IMR-90 (cell line): Measurements from ENCODE around the gene CACNG7. TPM values are rescaled to one million over a fixed set of nuclear protein-coding genes. Genes with fewer than 3 reads are reported as not detected.
A peak's percentile ranks its signal among the peaks of the same experiment; 100 is the strongest.

Source experiments
- ATAC-seq: fragments of 200-7000 bp; cut with Tn5 transposase; 2 replicates; pipeline ENCODE4 v1.9.1; 2020; ENCODE audit warnings: low read depth, mild to moderate bottlenecking, moderate library complexity
- BruUV-seq: library from RNA; stranded (reverse); fragments of 400-500 nt; replicated peaks from 2 replicates; lab custom pipeline; 2021; lab: Mats Ljungman, UMichigan
- CTCF ChIA-PET: fragments of 300-600 bp; formaldehyde crosslinking; extraction: SDS; loops from one replicate; lab custom pipeline; 2021; ENCODE audit warnings: antibody characterized with exemption; lab: Yijun Ruan, JAX
- POLR2A ChIA-PET: fragments of 300-600 bp; sonication (Branson Sonifier 250); formaldehyde crosslinking; loops from one replicate; lab custom pipeline; 2022; ENCODE audit warnings: antibody characterized with exemption; ENCODE audit not compliant: unreplicated experiment; lab: Charles Lee
- DNase-seq: peaks from one replicate; pipeline ENCODE4 v3.0.0; 2013
- H2AFZ ChIP-seq: replicated peaks from 2 replicates; pipeline ENCODE3; 2013; ENCODE audit warnings: low read length, mild to moderate bottlenecking; ENCODE audit not compliant: poor library complexity
- H2AK5ac ChIP-seq: 2 replicates; pipeline ENCODE4 v1.6.1; 2013; ENCODE audit warnings: low read depth, low read length, inconsistent platforms
- H2AK9ac ChIP-seq: replicated peaks from 2 replicates; pipeline ENCODE3; 2013; ENCODE audit warnings: mild to moderate bottlenecking, low read depth, low read length, moderate library complexity; ENCODE audit not compliant: poor library complexity
- H2BK120ac ChIP-seq: 2 replicates; pipeline ENCODE4 v1.6.1; 2013; ENCODE audit warnings: low read depth, low read length, inconsistent platforms
- H2BK15ac ChIP-seq: 3 replicates; pipeline ENCODE4 v1.6.1; 2013; ENCODE audit warnings: low read depth, low read length, inconsistent platforms
- H2BK20ac ChIP-seq: 2 replicates; pipeline ENCODE4 v1.6.1; 2013; ENCODE audit warnings: low read depth, mild to moderate bottlenecking, inconsistent platforms, low read length, moderate library complexity
- H2BK5ac ChIP-seq: 2 replicates; pipeline ENCODE4 v1.6.1; 2013; ENCODE audit warnings: mild to moderate bottlenecking, low read depth, low read length, inconsistent platforms; ENCODE audit not compliant: poor library complexity, severe bottlenecking
- H3K14ac ChIP-seq: replicated peaks from 2 replicates; pipeline ENCODE4 v1.6.1; 2013; ENCODE audit warnings: low read depth, low read length, inconsistent platforms
- H3K18ac ChIP-seq: 2 replicates; pipeline ENCODE4 v1.6.1; 2013; ENCODE audit warnings: low read depth, low read length, control low read depth
- H3K23ac ChIP-seq: 2 replicates; pipeline ENCODE4 v1.6.1; 2013; ENCODE audit warnings: low read depth, low read length, inconsistent platforms
- H3K27ac ChIP-seq: 2 replicates; pipeline ENCODE4 v1.5.1; 2013; ENCODE audit warnings: mild to moderate bottlenecking, control low read depth, low read length; ENCODE audit not compliant: insufficient read depth
- H3K27me3 ChIP-seq: 2 replicates; pipeline ENCODE4 v1.6.1; 2013; ENCODE audit warnings: low read length; ENCODE audit not compliant: control insufficient read depth, insufficient read depth
- H3K36me3 ChIP-seq: 2 replicates; pipeline ENCODE4 v1.6.1; 2013; ENCODE audit warnings: low read length, mixed read lengths; ENCODE audit not compliant: control insufficient read depth, insufficient read depth
- H3K4ac ChIP-seq: 2 replicates; pipeline ENCODE4 v1.6.1; 2013; ENCODE audit warnings: low read depth, low read length, inconsistent platforms
- H3K4me1 ChIP-seq: 2 replicates; pipeline ENCODE4 v1.6.1; 2013; ENCODE audit warnings: low read length, mixed read lengths; ENCODE audit not compliant: control insufficient read depth, insufficient read depth
- H3K4me2 ChIP-seq: 2 replicates; pipeline ENCODE4 v1.6.1; 2013; ENCODE audit warnings: low read depth, mild to moderate bottlenecking, control low read depth, low read length, moderate library complexity
- H3K4me3 ChIP-seq: 2 replicates; pipeline ENCODE4 v1.5.1; 2013; ENCODE audit warnings: low read depth, mild to moderate bottlenecking, control low read depth, low read length, moderate library complexity; ENCODE audit not compliant: insufficient read depth
- H3K56ac ChIP-seq: 2 replicates; pipeline ENCODE4 v1.6.1; 2013; ENCODE audit warnings: low read length, inconsistent platforms; ENCODE audit not compliant: insufficient read depth; ENCODE audit errors: extremely low read depth
- H3K79me1 ChIP-seq, 2 experiments: 2 replicates each; pipeline ENCODE4 v1.6.1; 2013; ENCODE audit warnings: low read length in 2 of 2, inconsistent platforms in 1 of 2, low read depth in 1 of 2
- H3K9ac ChIP-seq: 2 replicates; pipeline ENCODE4 v1.6.1; 2013; ENCODE audit warnings: low read depth, low read length, control low read depth
- H3K9me1 ChIP-seq: 2 replicates; pipeline ENCODE4 v1.6.1; 2013; ENCODE audit warnings: low read length, inconsistent platforms; ENCODE audit not compliant: insufficient read depth
- H3K9me3 ChIP-seq: 2 replicates; pipeline ENCODE4 v1.6.1; 2013; ENCODE audit warnings: low read length; ENCODE audit not compliant: control insufficient read depth, insufficient read depth
- H4K20me1 ChIP-seq: 2 replicates; pipeline ENCODE4 v1.6.1; 2013; ENCODE audit warnings: low read length, inconsistent platforms; ENCODE audit not compliant: insufficient read depth
- H4K5ac ChIP-seq: 2 replicates; pipeline ENCODE4 v1.6.1; 2013; ENCODE audit warnings: mild to moderate bottlenecking, low read depth, low read length, control low read depth
- H4K8ac ChIP-seq, 2 experiments: 2 replicates each; pipeline ENCODE4 v1.6.1; 2013; ENCODE audit warnings: low read depth in 2 of 2, low read length in 2 of 2, control low read depth in 1 of 2, inconsistent platforms in 1 of 2
- H4K91ac ChIP-seq: 2 replicates; pipeline ENCODE4 v1.6.1; 2013; ENCODE audit warnings: low read depth, low read length, inconsistent platforms; ENCODE audit not compliant: insufficient read depth
- BHLHE40 ChIP-seq: fragments of 150-350 bp; IDR thresholded peaks from 2 replicates; pipeline ENCODE4 v1.6.1; 2016; ENCODE audit warnings: mild to moderate bottlenecking, low read depth, low read length
- CEBPB ChIP-seq: IDR thresholded peaks from 2 replicates; pipeline ENCODE4 v1.6.1; 2012; ENCODE audit warnings: low read depth, low read length, improper control_type of control experiment
- CHD1 ChIP-seq: IDR thresholded peaks from 2 replicates; pipeline ENCODE4 v1.6.1; 2012; ENCODE audit warnings: low read depth, low read length, improper control_type of control experiment
- FOS ChIP-seq: fragments of 150-350 bp; IDR thresholded peaks from 2 replicates; pipeline ENCODE4 v1.6.1; 2016; ENCODE audit warnings: low read depth, low read length
- MAFK ChIP-seq: IDR thresholded peaks from 2 replicates; pipeline ENCODE4 v1.6.1; 2012; ENCODE audit warnings: low read depth, low read length, improper control_type of control experiment
- MAZ ChIP-seq: IDR thresholded peaks from 2 replicates; pipeline ENCODE4 v1.6.1; 2012; ENCODE audit warnings: low read depth, mild to moderate bottlenecking, low read length, improper control_type of control experiment, moderate library complexity, borderline replicate concordance
- MXI1 ChIP-seq: IDR thresholded peaks from 2 replicates; pipeline ENCODE4 v1.6.1; 2012; ENCODE audit warnings: low read depth, mild to moderate bottlenecking, low read length, moderate library complexity, borderline replicate concordance
- NFE2L2 ChIP-seq: fragments of 150-350 bp; IDR thresholded peaks from 2 replicates; pipeline ENCODE4 v1.6.1; 2016; ENCODE audit warnings: low read depth, mild to moderate bottlenecking, low read length
- POLR2A ChIP-seq: IDR thresholded peaks from 2 replicates; pipeline ENCODE4 v1.6.1; 2012; ENCODE audit warnings: mild to moderate bottlenecking, low read depth, low read length
- RAD21 ChIP-seq: IDR thresholded peaks from 2 replicates; pipeline ENCODE4 v1.6.1; 2012; ENCODE audit warnings: low read length, improper control_type of control experiment
- RCOR1 ChIP-seq: IDR thresholded peaks from 2 replicates; pipeline ENCODE4 v1.6.1; 2012; ENCODE audit warnings: mild to moderate bottlenecking, low read length, improper control_type of control experiment; ENCODE audit not compliant: insufficient replicate concordance
- RFX5 ChIP-seq: IDR thresholded peaks from 2 replicates; pipeline ENCODE4 v1.8.0; 2012; ENCODE audit warnings: low read depth, mild to moderate bottlenecking, low read length, moderate library complexity
- SMC3 ChIP-seq: fragments of 150-350 bp; IDR thresholded peaks from 2 replicates; pipeline ENCODE4 v1.6.1; 2016; ENCODE audit warnings: low read depth, mild to moderate bottlenecking, antibody characterized with exemption, low read length, moderate library complexity
- WGBS, 2 experiments: methylation state at CpG; one replicate each; pipeline versions ENCODE4 v1.1.5 to v1.1.7; 2013; ENCODE audit warnings: missing lambda C conversion rate in 2 of 2; ENCODE audit not compliant: insufficient read length in 1 of 2; ENCODE audit errors: extremely low coverage in 2 of 2; 5-methylcytosine and 5-hydroxymethylcytosine counted together
- dilution Hi-C: fragments of 300-500 bp; cut with HindIII; formaldehyde crosslinking; loops from one replicate; pipeline ENCODE4 v1.14.3; 2018; ENCODE audit warnings: low sequenced_read_pairs; ENCODE audit not compliant: unreplicated experiment
- in situ Hi-C: fragments of 300-500 bp; cut with MboI; formaldehyde crosslinking; loops from 3 replicates; pipeline ENCODE4 v1.14.3; 2019; ENCODE audit warnings: low sequenced_read_pairs, inconsistent platforms, mixed read lengths
- intact Hi-C: fragments of 100-400 bp; cut with micrococcal nuclease; formaldehyde crosslinking; loops from 2 replicates; pipeline ENCODE4 v1.10.0; 2022
- polyA plus RNA-seq, 3 experiments: library from polyadenylated mRNA; depleted of rRNA; stranded (reverse); fragments of >200 nt; gene quantifications; 2 replicates each; pipeline ENCODE4 v1.2.3, GENCODE V29; 2012; ENCODE audit warnings: low replicate concordance in 1 of 3
- total RNA-seq: library from RNA; depleted of rRNA; stranded (reverse); fragments of >200 nt; gene quantifications from 2 replicates; pipeline ENCODE4 v1.2.3, GENCODE V29; 2012
- TF ChIP-seq, protein P1 (sequence below): fragments of 150-350 bp; IDR thresholded peaks from 2 replicates; pipeline ENCODE4 v1.6.1; 2017; ENCODE audit warnings: mild to moderate bottlenecking, antibody characterized with exemption, low read length, low read depth
- TF ChIP-seq, protein P2 (sequence below): fragments of 150-350 bp; IDR thresholded peaks from 2 replicates; pipeline ENCODE4 v1.6.1; 2016; ENCODE audit warnings: low read depth, mild to moderate bottlenecking, low read length, moderate library complexity, borderline replicate concordance
- TF ChIP-seq, protein P3 (sequence below): conservative IDR thresholded peaks from 2 replicates; pipeline ENCODE4 v1.5.1; 2012; ENCODE audit warnings: mild to moderate bottlenecking, low read depth, low read length, improper control_type of control experiment

The CACNG7 gene
- total and polyA plus RNA-seq, 2 of the 4 experiments (the other 2 are of a cell fraction), result 0.36 to 6.7 TPM

DNA sequence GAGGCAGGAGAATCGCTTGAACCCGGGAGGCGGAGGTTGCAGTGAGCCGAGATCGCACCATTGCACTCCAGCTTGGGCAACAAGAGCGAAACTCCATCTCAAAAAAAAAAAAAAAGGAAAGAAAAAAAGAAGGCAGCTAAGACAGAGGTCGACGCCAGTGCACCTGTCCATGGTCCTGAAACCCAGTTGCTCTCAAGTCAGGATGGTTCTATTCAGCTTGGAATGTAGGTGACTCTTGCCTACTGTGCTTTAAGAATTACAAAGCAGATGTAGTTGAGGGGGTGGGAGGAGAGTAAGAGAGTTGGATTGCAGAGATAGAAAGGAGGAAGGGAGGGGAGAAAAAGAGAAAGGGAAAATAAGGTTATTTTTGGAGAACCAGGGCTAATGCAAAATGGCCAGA is 18.7 kb downstream of the CACNG7 start:
- H4K8ac ChIP-seq, result no peak overlapping the region
- no peaks in the 10 kb centered on the region for H3K4me1 ChIP-seq
- H3K4me2 ChIP-seq, result no peak overlapping the region
- no peak overlapping the region for H3K23ac ChIP-seq
- H3K56ac ChIP-seq, result no peak overlapping the region
- peak; percentile 64 for DNase-seq
- no peak overlapping the region for H2AK5ac ChIP-seq
- 0% methylated on average over 2 of the region's 8 CpGs; no CpG with 5 or more reads in 1 of the 2 experiments for WGBS, 2 experiments
- H3K79me1 ChIP-seq, result no peaks in the 10 kb centered on the region
- H3K27me3 ChIP-seq, result no peaks in the 10 kb centered on the region
- no peak overlapping the region for H3K14ac ChIP-seq
- H2AFZ ChIP-seq, result no peak overlapping the region
- intact Hi-C loops, result loop anchor here (2.0 kb wide), 1 partner anchor 25 kb away; no protein-coding TSS in a partner anchor
- no peak overlapping the region for H2BK15ac ChIP-seq
- no peaks in the 10 kb centered on the region for H4K20me1 ChIP-seq
- no peak for TF ChIP-seq CEBPB
- no peak for TF ChIP-seq MXI1
- TF ChIP-seq MAFK, result no peak
- no peak for TF ChIP-seq SMC3
- TF ChIP-seq, protein P1, sequence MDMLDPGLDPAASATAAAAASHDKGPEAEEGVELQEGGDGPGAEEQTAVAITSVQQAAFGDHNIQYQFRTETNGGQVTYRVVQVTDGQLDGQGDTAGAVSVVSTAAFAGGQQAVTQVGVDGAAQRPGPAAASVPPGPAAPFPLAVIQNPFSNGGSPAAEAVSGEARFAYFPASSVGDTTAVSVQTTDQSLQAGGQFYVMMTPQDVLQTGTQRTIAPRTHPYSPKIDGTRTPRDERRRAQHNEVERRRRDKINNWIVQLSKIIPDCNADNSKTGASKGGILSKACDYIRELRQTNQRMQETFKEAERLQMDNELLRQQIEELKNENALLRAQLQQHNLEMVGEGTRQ, result no peak
- no peak for TF ChIP-seq RAD21
- no peak for TF ChIP-seq NFE2L2
- TF ChIP-seq RFX5, result no peak
- TF ChIP-seq FOS, result no peak
- no peak for TF ChIP-seq MAZ
- no peak for TF ChIP-seq POLR2A
- TF ChIP-seq BHLHE40, result no peak
- TF ChIP-seq CHD1, result no peak
- TF ChIP-seq, protein P2, sequence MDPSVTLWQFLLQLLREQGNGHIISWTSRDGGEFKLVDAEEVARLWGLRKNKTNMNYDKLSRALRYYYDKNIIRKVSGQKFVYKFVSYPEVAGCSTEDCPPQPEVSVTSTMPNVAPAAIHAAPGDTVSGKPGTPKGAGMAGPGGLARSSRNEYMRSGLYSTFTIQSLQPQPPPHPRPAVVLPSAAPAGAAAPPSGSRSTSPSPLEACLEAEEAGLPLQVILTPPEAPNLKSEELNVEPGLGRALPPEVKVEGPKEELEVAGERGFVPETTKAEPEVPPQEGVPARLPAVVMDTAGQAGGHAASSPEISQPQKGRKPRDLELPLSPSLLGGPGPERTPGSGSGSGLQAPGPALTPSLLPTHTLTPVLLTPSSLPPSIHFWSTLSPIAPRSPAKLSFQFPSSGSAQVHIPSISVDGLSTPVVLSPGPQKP, result no peak
- no peak for TF ChIP-seq RCOR1
- TF ChIP-seq, protein P3, sequence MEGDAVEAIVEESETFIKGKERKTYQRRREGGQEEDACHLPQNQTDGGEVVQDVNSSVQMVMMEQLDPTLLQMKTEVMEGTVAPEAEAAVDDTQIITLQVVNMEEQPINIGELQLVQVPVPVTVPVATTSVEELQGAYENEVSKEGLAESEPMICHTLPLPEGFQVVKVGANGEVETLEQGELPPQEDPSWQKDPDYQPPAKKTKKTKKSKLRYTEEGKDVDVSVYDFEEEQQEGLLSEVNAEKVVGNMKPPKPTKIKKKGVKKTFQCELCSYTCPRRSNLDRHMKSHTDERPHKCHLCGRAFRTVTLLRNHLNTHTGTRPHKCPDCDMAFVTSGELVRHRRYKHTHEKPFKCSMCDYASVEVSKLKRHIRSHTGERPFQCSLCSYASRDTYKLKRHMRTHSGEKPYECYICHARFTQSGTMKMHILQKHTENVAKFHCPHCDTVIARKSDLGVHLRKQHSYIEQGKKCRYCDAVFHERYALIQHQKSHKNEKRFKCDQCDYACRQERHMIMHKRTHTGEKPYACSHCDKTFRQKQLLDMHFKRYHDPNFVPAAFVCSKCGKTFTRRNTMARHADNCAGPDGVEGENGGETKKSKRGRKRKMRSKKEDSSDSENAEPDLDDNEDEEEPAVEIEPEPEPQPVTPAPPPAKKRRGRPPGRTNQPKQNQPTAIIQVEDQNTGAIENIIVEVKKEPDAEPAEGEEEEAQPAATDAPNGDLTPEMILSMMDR, result no peak
- no peak overlapping the region for H2AK9ac ChIP-seq
- H3K4ac ChIP-seq, result no peak overlapping the region
- no TSS peak for BruUV-seq
- no peak overlapping the region for H3K4me3 ChIP-seq
- no peaks in the 10 kb centered on the region; the same call in 1 of the 2 replicates for H3K36me3 ChIP-seq
- dilution Hi-C loops, result no loop called here
- in situ Hi-C loops, result no loop called here
- no peak overlapping the region for H3K18ac ChIP-seq
- no peak overlapping the region for H3K9ac ChIP-seq
- no peaks in the 10 kb centered on the region for H3K9me1 ChIP-seq
- no peak overlapping the region for H2BK5ac ChIP-seq
- no peaks in the 10 kb centered on the region for H3K9me3 ChIP-seq
- peak; percentile 75 for ATAC-seq
- ChIA-PET POLR2A (interaction anchor here (0.6 kb wide), 1 partner anchor 53 kb away, joined by 5 read pairs; no protein-coding TSS in a partner anchor), CTCF (no interaction called here)
- no peak overlapping the region for H2BK120ac ChIP-seq
- no peak overlapping the region for H3K27ac ChIP-seq
- no peak overlapping the region for H4K5ac ChIP-seq
- H4K91ac ChIP-seq, result no peak overlapping the region
- no peak overlapping the region for H2BK20ac ChIP-seq
